Fibroblast of lung (primary cell): ENCODE measurements around the gene RNF128.
"Not testable (repeated sequence)": the region's sequence is repeated elsewhere in the genome, so short reads cannot be mapped to it uniquely, and the experiment has no call there.

ENCODE experiments used
- CTCF ChIP-seq, 2 donors: IDR thresholded peaks in 1 of 2; conservative IDR thresholded peaks in 1 of 2; 1 replicate in 1 of 2; 2 replicates in 1 of 2; pipeline ENCODE4 v1.5.1; 2011 to 2012; ENCODE audit warnings: low read length in 2 of 2, control low read depth in 1 of 2, inconsistent platforms in 1 of 2, low read depth in 1 of 2, mild to moderate bottlenecking in 1 of 2
- EZH2 ChIP-seq: IDR thresholded peaks from 2 replicates; pipeline ENCODE4 v1.5.1; 2012; ENCODE audit warnings: low read length, control low read depth, mild to moderate bottlenecking; ENCODE audit errors: missing control alignments

- TF ChIP-seq EZH2; CTCF (conservative IDR thresholded peaks at IDR 0.05 in 1 of 2, IDR thresholded peaks at IDR 0.05 in 1 of 2; ENCODE audit: low read depth in 1 of 2, low read length in 2 of 2): not testable (repeated sequence)
Measured at GRCh38 chrX:106769288-106769687, 42.8 kb downstream of the RNF128 start.
